Epidermal melanocyte (primary cell): Measurements from ENCODE around the gene TMEM44.
A peak's percentile ranks its signal among the peaks of the same experiment; 100 is the strongest.

ENCODE experiments used
- DNase-seq: peaks from one replicate; pipeline ENCODE4 v3.0.0; 2011; ENCODE audit warnings: low spot score; ENCODE audit not compliant: insufficient read length

TMEM44 gene

GRCh38 chr3:194633349-194634004 is at the start of gene TMEM44:
Gene TMEM44, minus strand, starts transcription at chr3:194633419. Its CDS starts 204 bp downstream, at chr3:194633215.
- peak; percentile 48 for DNase-seq

- peak; percentile 90 for DNase-seq
Observed at GRCh38 chr3:194682694-194683310, 49.6 kb upstream of the TMEM44 start.

- no peak for DNase-seq
Observed at GRCh38 chr3:194682189-194682693, 49.0 kb upstream of the TMEM44 start.

- no peak for DNase-seq
Observed at GRCh38 chr3:194680888-194681615, 47.8 kb upstream of the TMEM44 start.

- DNase-seq, result no peak
Observed at GRCh38 chr3:194676471-194676870, 43.3 kb upstream of the TMEM44 start.

GRCh38 chr3:194675680-194676079 is 42.5 kb upstream of the TMEM44 start:
- DNase-seq, result no peak

- DNase-seq, result no peak
Observed at GRCh38 chr3:194675081-194675640, 41.9 kb upstream of the TMEM44 start.

GRCh38 chr3:194673761-194674160 is 40.5 kb upstream of the TMEM44 start:
- no peak for DNase-seq

- DNase-seq, result no peak
Observed at GRCh38 chr3:194672876-194673275, 39.7 kb upstream of the TMEM44 start.

GRCh38 chr3:194671900-194672808 is 38.9 kb upstream of the TMEM44 start, which contains the start of gene LSG1:
Gene LSG1, minus strand, starts transcription at chr3:194672191. Its CDS starts 29 bp downstream, at chr3:194672162.
- peak; percentile 79 for DNase-seq

GRCh38 chr3:194671511-194671899 is 38.3 kb upstream of the TMEM44 start:
- DNase-seq, result no peak

GRCh38 chr3:194667363-194667762 is 34.1 kb upstream of the TMEM44 start:
- DNase-seq, result no peak

GRCh38 chr3:194664857-194665256 is 31.6 kb upstream of the TMEM44 start:
- DNase-seq, result no peak

- DNase-seq, result no peak
Observed at GRCh38 chr3:194661946-194662345, 28.7 kb upstream of the TMEM44 start.

- no peak for DNase-seq
Observed at GRCh38 chr3:194661374-194661773, 28.2 kb upstream of the TMEM44 start.

GRCh38 chr3:194659778-194660177 is 26.6 kb upstream of the TMEM44 start:
- DNase-seq, result no peak

GRCh38 chr3:194658477-194659242 is 25.4 kb upstream of the TMEM44 start:
- DNase-seq, result no peak

- DNase-seq, result no peak
Observed at GRCh38 chr3:194657439-194657838, 24.2 kb upstream of the TMEM44 start.

- no peak for DNase-seq
Observed at GRCh38 chr3:194654443-194654842, 21.2 kb upstream of the TMEM44 start.

GRCh38 chr3:194647747-194648146 is 14.5 kb upstream of the TMEM44 start:
- no peak for DNase-seq
